ENCODE measurements around the gene ZNF430. TPM values are rescaled to one million over a fixed set of nuclear protein-coding genes. Genes with fewer than 3 reads are reported as not detected.

ZNF430 gene
- total RNA-seq, 6 donors from 2014 or later = 7.9 to 15.6 (median 13.1) TPM

DNA sequence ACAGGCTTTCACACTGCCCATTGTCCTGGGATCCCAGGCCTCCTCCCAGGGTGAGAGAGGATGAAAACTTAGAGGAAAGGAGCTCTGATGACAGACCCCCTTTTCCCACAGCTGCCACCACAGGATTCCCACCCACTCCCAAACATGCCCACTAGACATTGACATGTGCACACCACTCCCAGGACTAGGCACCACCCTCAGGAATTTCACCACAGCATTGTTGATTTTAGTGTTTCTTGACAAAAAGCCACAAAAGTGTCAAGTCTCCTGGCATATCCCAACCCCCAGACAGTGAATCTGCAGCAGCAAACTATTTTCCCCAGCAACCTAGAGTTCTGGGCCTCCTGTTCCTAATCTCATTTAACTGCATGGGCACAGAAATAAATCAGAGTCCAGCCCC lies 71.7 kb downstream of the ZNF430 start:
- Histone ChIP-seq H3K9me3 (no peaks in the 10 kb centered on the region), H3K4me1 (peaks cover 0 to 4% (median 0%) of the 10 kb centered on the region in 4 donors), H3K4me3 (no peak overlapping the region), H3K27ac (no peak overlapping the region), H3K27me3 (no peaks in the 10 kb centered on the region), H3K36me3 (no peaks in the 10 kb centered on the region)
- ATAC-seq (ENCODE audit: low FRiP score in 2 of 2) = no peak
- TF ChIP-seq, protein P1, sequence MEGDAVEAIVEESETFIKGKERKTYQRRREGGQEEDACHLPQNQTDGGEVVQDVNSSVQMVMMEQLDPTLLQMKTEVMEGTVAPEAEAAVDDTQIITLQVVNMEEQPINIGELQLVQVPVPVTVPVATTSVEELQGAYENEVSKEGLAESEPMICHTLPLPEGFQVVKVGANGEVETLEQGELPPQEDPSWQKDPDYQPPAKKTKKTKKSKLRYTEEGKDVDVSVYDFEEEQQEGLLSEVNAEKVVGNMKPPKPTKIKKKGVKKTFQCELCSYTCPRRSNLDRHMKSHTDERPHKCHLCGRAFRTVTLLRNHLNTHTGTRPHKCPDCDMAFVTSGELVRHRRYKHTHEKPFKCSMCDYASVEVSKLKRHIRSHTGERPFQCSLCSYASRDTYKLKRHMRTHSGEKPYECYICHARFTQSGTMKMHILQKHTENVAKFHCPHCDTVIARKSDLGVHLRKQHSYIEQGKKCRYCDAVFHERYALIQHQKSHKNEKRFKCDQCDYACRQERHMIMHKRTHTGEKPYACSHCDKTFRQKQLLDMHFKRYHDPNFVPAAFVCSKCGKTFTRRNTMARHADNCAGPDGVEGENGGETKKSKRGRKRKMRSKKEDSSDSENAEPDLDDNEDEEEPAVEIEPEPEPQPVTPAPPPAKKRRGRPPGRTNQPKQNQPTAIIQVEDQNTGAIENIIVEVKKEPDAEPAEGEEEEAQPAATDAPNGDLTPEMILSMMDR (IDR thresholded peaks at IDR 0.05) = no peak
- no peak for TF ChIP-seq EP300 (IDR thresholded peaks at IDR 0.05)
- DNase-seq = no peak

DNA sequence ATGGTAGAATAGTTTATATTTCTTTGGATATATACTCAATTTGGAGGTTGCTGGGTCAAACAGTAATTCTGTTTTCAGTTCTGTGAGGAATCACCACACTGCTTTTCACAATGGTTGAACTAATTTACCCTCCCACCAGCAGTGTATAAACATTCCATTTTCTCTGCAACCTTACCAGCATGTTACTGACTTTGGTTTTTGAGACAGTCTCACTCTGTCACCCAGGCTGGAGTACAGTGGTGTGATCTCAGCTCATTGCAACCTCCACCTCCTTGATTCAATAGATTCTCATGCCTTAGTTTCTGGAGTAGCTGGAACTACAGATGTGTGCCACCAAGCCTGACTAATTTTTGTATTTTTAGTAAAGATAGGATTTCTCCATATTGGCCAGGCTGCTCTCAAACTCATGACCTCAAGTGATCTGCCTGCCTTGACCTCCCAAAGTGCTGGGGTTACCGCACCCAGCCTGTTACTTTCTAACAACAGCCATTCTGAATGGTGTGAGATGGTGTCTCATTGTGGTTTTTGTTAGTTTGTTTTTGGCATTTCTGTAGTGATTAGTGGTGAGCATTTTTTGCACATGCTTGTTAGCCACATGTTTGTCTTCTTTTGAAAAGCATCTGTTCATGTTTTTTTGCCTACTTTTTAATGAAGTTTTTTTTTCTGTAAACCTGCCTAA lies 74.0 kb downstream of the ZNF430 start:
- DNase-seq (no peak), ATAC-seq (ENCODE audit: low FRiP score in 2 of 2) (no peak)
- WGBS, 2 donors = 89 to 94% methylated on average over 1 of the region's 1 CpG
- Histone ChIP-seq H3K4me1 (peaks cover 0 to 4% (median 0%) of the 10 kb centered on the region in 4 donors), H3K36me3 (no peaks in the 10 kb centered on the region), H3K27me3 (no peaks in the 10 kb centered on the region), H3K4me3 (no peak overlapping the region), H3K27ac (no peak overlapping the region), H3K9me3 (no peaks in the 10 kb centered on the region)
- no peak for TF ChIP-seq POLR2AphosphoS5 (IDR thresholded peaks at IDR 0.05)

DNA sequence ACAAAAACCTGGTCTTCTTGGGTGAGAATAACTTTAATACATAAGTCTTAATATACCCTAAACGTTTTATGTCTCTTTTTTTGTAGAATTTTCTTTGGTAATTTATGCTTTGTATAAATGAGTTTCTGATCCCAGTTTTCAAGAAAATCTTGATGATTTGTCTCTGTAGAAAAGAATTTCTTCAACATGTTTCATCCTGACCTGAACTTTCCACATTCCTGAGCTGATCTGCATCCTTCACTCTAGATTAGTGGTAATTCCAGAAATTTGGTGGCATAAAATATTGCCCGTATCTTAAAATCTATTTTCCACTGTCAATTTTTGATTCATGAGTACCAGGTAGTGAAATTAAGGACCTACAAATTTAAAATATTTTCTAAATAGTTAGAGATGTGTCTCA lies 77.8 kb downstream of the ZNF430 start:
- 91 to 93% methylated on average over 2 of the region's 2 CpGs for WGBS, 2 donors

DNA sequence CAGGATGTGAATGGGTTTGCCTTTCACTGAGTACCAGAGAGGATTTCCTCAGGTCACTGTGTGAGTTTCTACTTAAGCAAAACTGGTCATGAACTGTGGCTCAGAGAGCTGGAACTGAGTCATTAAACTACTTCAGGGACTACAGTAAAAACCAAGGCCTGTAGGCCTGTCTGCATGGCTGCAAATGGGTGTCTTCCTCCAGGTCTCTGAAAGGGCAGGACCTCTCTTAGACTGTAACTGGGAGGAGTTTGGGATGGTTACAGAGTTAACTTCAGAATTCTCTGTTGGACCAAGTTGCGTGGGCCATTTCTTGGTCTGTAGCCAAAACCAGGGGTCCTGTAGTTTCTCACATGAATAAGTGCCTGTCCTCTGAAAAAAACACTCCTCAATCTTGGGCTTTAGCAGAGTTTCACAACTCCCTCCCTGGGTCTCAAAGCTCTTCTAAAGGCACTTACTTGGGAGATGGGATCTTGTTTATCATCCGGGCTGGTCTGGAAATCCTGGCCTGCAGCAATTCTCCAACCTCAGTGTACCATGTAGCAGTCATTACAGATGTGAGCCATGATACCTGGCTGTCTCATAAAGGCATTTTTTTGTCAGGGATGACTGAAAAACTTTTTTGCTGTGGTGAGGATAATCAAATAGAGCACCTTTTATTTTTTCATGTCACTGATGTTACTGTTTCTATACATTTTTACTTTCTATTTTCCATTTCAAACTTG lies 81.2 kb downstream of the ZNF430 start:
- no peak overlapping the region for H3K27ac ChIP-seq
- no peaks in the 10 kb centered on the region for H3K27me3 ChIP-seq
- ATAC-seq (ENCODE audit: low FRiP score in 2 of 2) (no peak), DNase-seq (no peak)
- H3K4me3 ChIP-seq = no peak overlapping the region
- peaks cover 0 to 7% (median 2%) of the 10 kb centered on the region in 4 donors for H3K36me3 ChIP-seq
- TF ChIP-seq POLR2A (IDR thresholded peaks at IDR 0.05) (no peak), EP300 (IDR thresholded peaks at IDR 0.05) (no peak), POLR2AphosphoS5 (IDR thresholded peaks at IDR 0.05) (no peak)
- TF ChIP-seq, protein P1 (IDR thresholded peaks at IDR 0.05) = no peak
- no peaks in the 10 kb centered on the region for H3K4me1 ChIP-seq
- H3K9me3 ChIP-seq = no peaks in the 10 kb centered on the region
- 96 to 98% methylated on average over 2 of the region's 2 CpGs for WGBS, 2 donors

More for the DNA sequence above, 77.8 kb downstream of the ZNF430 start:
- H3K36me3 ChIP-seq = no peaks in the 10 kb centered on the region
- no peaks in the 10 kb centered on the region for H3K27me3 ChIP-seq
- DNase-seq (no peak), ATAC-seq (ENCODE audit: low FRiP score in 2 of 2) (no peak)
- no peak overlapping the region for H3K4me3 ChIP-seq
- TF ChIP-seq, protein P1 (IDR thresholded peaks at IDR 0.05) = no peak
- TF ChIP-seq POLR2AphosphoS5 (IDR thresholded peaks at IDR 0.05) (no peak), EP300 (IDR thresholded peaks at IDR 0.05) (no peak), POLR2A (IDR thresholded peaks at IDR 0.05) (no peak)
- H3K4me1 ChIP-seq = no peaks in the 10 kb centered on the region
- H3K9me3 ChIP-seq = no peaks in the 10 kb centered on the region
- H3K27ac ChIP-seq = no peak overlapping the region

DNA sequence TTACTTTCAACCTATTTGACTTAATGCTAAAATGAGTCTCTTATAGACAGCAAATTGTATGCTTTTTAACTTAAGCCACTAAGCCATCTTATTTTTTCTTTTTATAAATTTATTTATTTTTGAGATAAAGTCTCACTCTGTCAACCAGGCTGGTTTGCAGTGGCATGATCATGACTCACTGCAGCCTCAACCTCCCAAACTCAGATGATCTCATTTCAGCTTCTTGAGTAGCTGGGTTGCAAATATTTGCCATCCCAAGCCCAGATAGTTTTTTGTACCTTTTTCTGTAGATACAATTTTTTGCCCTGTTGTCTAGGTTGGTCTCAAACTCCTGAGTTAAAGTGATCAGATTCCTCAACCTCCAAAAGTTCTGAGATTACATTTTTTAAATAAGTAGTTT lies 88.7 kb downstream of the ZNF430 start:
- Histone ChIP-seq H3K4me3 (no peak overlapping the region), H3K36me3 (peaks cover 0 to 7% (median 2%) of the 10 kb centered on the region in 4 donors), H3K27ac (no peak overlapping the region), H3K4me1 (no peaks in the 10 kb centered on the region), H3K9me3 (peaks cover 0 to 8% (median 7%) of the 10 kb centered on the region in 4 donors), H3K27me3 (no peaks in the 10 kb centered on the region)
- TF ChIP-seq POLR2A (IDR thresholded peaks at IDR 0.05) (no peak), POLR2AphosphoS5 (IDR thresholded peaks at IDR 0.05) (no peak), EP300 (IDR thresholded peaks at IDR 0.05) (no peak)
- TF ChIP-seq, protein P1 (IDR thresholded peaks at IDR 0.05) = no peak
- ATAC-seq (ENCODE audit: low FRiP score in 2 of 2) (no peak), DNase-seq (no peak)

Small RNA genes within 50 kb of the gene (small RNA-seq; reads per million reads assigned to genes)
- gene AC008739.3 = 0 reads per million in 4 donors

Other genes starting within 250 kb of the ZNF430 start
- gene ZNF66, start 244.4 kb upstream of the ZNF430 start, total RNA-seq = 10 to 100 TPM in 2 of 6 donors, 1 to 10 TPM in 4; 3.8 to 35.6 (median 7.8) TPM
- 1 to 10 TPM; 3.0 to 8.1 (median 5.3) TPM for gene ZNF85, start 97.4 kb upstream of the ZNF430 start, total RNA-seq
- gene ZNF714, start 61.5 kb downstream of the ZNF430 start, total RNA-seq = 10 to 100 TPM in 5 of 6 donors, 1 to 10 TPM in 1; 4.1 to 22.3 (median 11.9) TPM
- 10 to 100 TPM; 16.6 to 74.1 (median 38.1) TPM for gene ZNF431, start 121.4 kb downstream of the ZNF430 start, total RNA-seq

All from upper lobe of left lung (tissue), 6 donors.